GM12872 (cell line): ENCODE data around the gene PSMB2.
A peak's percentile ranks its signal among the peaks of the same experiment; 100 is the strongest.

Source experiments
- CTCF ChIP-seq: IDR thresholded peaks from 3 replicates; pipeline ENCODE4 v1.5.1; 2011; ENCODE audit warnings: low read depth, mild to moderate bottlenecking, low read length, moderate library complexity; ENCODE audit not compliant: insufficient read depth

The PSMB2 gene

GRCh38 chr1:35574125-35574654, 67.1 kb downstream of the PSMB2 start:
- no peak for TF ChIP-seq CTCF

- TF ChIP-seq CTCF = no peak
Observed at GRCh38 chr1:35573198-35574124, 67.9 kb downstream of the PSMB2 start, which contains the start of gene TFAP2E. Gene TFAP2E, plus strand, starts transcription at chr1:35573314. Its CDS starts 264 bp downstream, at chr1:35573578.

- TF ChIP-seq CTCF = no peak
Observed at GRCh38 chr1:35572296-35572695, 69.0 kb downstream of the PSMB2 start.

- no peak for TF ChIP-seq CTCF
Observed at GRCh38 chr1:35571263-35571662, 70.1 kb downstream of the PSMB2 start.

DNA sequence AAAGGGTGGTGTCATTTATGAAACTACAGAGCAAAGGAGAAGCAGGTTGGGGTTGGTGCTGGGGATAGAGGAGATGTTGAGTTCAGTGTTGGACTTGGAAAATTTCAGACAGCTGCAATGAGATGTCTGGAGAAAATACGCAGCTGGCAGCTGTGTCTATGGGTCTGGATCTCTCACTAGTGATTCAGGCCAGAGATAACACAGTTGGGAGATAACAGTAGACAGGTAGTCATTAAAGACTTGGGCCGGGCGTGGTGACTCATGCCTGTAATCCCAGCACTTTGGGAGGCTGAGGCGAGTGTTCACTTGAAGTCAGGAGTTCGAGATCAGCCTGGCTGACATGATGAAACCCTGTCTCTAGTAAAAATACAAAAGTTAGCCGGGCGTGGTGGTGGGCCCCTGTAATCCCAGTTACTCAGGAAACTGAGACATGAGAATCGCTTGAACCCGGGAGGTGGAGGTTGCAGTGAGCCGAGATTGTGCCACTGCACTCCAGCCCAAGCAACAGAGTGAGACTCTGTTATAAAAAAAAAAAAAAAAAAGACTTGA, 70.7 kb downstream of the PSMB2 start:
- no peak for TF ChIP-seq CTCF

- TF ChIP-seq CTCF = no peak
Observed at GRCh38 chr1:35569936-35570335, 71.4 kb downstream of the PSMB2 start.

- TF ChIP-seq CTCF = peak; percentile 93
Observed at GRCh38 chr1:35568975-35569395, 72.3 kb downstream of the PSMB2 start.
